H7 (cell line): Measurements from ENCODE around the gene DZIP1L. TPM values are rescaled to one million over a fixed set of nuclear protein-coding genes. Genes with fewer than 3 reads are reported as not detected.
"Not testable (repeated sequence)": the region's sequence is repeated elsewhere in the genome, so short reads cannot be mapped to it uniquely, and the experiment has no call there.

Source experiments
- DNase-seq: peaks from one replicate; pipeline ENCODE4 v3.0.0; 2012
- H3K27me3 ChIP-seq: 2 replicates; pipeline ENCODE4 v1.6.0; 2011; ENCODE audit warnings: mild to moderate bottlenecking, low read length; ENCODE audit not compliant: control insufficient read depth, insufficient read depth
- H3K36me3 ChIP-seq: replicated peaks from 2 replicates; pipeline ENCODE4 v1.5.1; 2011; ENCODE audit warnings: low read length; ENCODE audit not compliant: control insufficient read depth, insufficient read depth
- H3K4me3 ChIP-seq: 2 replicates; pipeline ENCODE4 v1.5.1; 2011; ENCODE audit warnings: low read depth, mild to moderate bottlenecking, control low read depth, low read length, moderate library complexity; ENCODE audit not compliant: insufficient read depth
- total RNA-seq: library from RNA; depleted of rRNA; stranded (reverse); fragments of >200 nt; shearing (Covaris generic); gene quantifications from 2 replicates; pipeline ENCODE4 v1.2.3, GENCODE V29; 2014; rRNA removed

The DZIP1L gene
- 10.7 and 13.6 TPM in 2 replicates for total RNA-seq

- Histone ChIP-seq H3K36me3 (no peaks in the 10 kb centered on the region; the same call in 1 of the 2 replicates), H3K4me3 (peak within 1 kb of the TSS; percentile 85), H3K27me3 (no peaks in the 10 kb centered on the region)
- peak; percentile 89 for DNase-seq
Measured at GRCh38 chr3:138114988-138115971, at the start of gene DZIP1L. DZIP1L (minus strand) TSS chr3:138115608; CDS start chr3:138103971, 11,637 bp downstream.

- no peak for DNase-seq
Measured at GRCh38 chr3:138165061-138165460, 49.7 kb upstream of the DZIP1L start.

GRCh38 chr3:138157743-138158142, 42.3 kb upstream of the DZIP1L start:
- Histone ChIP-seq H3K36me3 (peaks cover 5% of the 10 kb centered on the region), H3K27me3 (no peaks in the 10 kb centered on the region), H3K4me3 (no peak overlapping the region)
- no peak for DNase-seq

More at GRCh38 chr3:138165061-138165460, 49.7 kb upstream of the DZIP1L start:
- Histone ChIP-seq H3K4me3 (no peak overlapping the region), H3K36me3 (peaks cover 14% of the 10 kb centered on the region), H3K27me3 (no peaks in the 10 kb centered on the region)

GRCh38 chr3:138154534-138154933, 39.1 kb upstream of the DZIP1L start:
- Histone ChIP-seq H3K36me3 (no peaks in the 10 kb centered on the region), H3K4me3 (no peak overlapping the region), H3K27me3 (no peaks in the 10 kb centered on the region)
- no peak for DNase-seq

DNA sequence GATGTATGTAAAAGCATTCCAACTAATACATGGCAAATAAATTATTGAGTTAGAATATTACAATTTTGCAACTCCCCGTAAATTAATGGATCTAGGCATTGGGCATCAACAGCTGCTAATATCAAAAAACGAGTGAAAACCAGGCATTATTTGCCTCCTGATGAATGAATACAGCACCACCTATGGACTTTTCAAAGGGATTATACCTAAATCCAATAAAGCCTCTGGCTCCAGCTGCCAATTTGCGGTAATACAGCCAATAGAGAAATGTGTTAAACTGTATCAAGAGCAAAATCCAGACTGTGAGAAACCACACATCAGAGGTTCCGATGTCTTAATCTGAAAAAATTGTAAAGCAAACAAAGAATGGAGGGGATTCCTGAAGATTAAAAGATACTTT, 33.1 kb upstream of the DZIP1L start:
- Histone ChIP-seq H3K36me3 (no peaks in the 10 kb centered on the region), H3K4me3 (no peak overlapping the region), H3K27me3 (no peaks in the 10 kb centered on the region)
- no peak for DNase-seq

DNA sequence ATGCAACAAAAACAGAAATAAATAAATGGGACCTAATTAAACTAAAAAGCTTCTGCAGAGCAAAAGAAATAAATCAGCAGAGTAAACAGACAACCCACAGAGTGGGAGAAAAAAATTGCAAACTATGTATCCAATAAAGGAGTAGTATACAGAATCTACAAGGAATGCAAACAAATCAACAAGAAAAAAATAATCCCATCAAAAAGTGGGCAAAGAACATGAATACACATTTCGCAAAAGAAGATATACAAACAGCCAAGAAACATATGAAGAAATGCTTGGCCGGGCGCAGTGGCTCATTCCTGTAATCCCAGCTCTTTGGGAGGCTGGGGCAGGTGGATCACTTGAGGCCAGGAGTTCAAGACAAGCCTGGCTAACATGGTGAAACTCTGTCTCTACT, 26.8 kb upstream of the DZIP1L start:
- H3K4me3 ChIP-seq, DNase-seq, H3K27me3 ChIP-seq, H3K36me3 ChIP-seq: not testable (repeated sequence)

DNA sequence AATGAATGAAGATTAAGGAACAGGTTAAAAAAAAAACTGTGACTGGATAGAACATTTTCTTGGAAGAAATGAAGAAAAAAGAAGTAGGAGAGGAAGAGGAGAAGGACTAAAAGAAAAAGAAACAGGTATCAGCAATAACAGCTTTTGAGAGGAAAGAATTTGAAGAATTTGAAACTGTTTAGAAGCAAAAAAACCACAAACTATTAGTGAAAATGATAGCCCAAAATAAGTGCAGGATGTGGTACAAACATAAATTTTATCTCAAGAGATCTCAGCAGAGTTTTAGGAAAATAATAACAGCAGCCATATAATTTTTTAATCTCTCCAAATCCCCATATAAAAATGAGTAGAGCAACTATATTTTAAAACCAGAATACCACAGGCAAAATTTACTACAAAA, 25.5 kb upstream of the DZIP1L start:
- Histone ChIP-seq H3K4me3 (no peak overlapping the region), H3K36me3 (no peaks in the 10 kb centered on the region), H3K27me3 (no peaks in the 10 kb centered on the region)
- DNase-seq: no peak

DNA sequence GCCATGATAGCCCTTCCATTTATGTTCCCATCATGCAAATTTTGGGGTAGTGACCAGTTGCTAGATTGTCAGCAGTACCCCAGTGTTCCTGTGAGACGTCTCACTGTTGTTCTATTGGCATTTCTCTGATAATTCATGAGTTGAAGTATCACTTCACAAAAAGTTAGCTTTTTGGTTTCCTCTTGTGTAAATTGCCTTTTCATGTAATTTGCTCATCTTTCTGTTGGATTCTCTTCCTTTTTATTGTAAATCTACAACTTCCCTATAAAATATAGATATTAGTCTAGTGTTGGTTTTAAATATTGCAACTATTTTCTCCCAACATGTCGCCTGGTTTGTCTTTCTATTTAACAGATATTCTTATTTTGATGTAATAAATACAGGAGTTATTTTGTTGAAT, 24.3 kb upstream of the DZIP1L start:
- DNase-seq: no peak
- no peak overlapping the region for H3K4me3 ChIP-seq
- H3K27me3 ChIP-seq: no peaks in the 10 kb centered on the region
- H3K36me3 ChIP-seq: no peaks in the 10 kb centered on the region

DNA sequence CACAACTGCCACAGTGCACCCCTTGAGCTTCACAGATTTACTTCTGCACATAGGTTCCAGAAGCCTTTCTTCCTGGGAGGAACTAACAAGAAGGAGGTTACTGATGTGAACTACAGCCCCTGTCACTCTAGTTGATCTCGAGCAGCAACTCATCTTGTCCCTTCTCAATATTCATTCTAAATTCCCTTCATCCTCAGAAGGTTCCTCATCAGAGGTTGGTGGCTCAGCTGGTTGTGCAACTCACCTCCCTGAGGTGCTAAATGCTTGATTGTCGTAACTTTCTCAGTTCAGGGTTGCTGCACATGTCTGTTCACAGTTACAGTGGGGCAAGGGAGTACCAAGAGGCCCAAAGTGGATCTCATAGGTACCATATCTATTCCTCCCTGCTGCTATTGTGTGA, 22.5 kb upstream of the DZIP1L start:
- H3K36me3 ChIP-seq: no peaks in the 10 kb centered on the region
- DNase-seq: no peak
- H3K27me3 ChIP-seq: no peaks in the 10 kb centered on the region
- no peak overlapping the region for H3K4me3 ChIP-seq

DNA sequence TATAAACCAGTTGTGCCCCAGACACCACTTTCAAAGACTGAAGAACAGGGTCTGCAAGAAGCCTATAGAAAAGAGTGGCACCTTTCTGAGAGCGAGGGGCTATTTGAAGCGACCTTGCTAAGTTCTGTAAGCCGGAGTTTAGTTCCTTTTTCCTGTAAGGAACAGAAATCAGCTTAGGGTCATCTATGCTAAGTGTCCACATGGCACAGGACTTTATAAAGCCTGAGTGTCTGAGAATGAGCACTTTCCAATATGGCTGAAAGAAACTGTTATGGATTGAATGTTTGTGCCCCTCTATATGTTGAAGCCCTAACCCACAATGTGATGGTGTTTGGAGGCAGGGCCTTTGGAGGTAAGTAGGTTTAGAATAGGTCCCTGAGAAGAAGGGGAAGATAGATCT, 20.8 kb upstream of the DZIP1L start:
- H3K36me3 ChIP-seq: no peaks in the 10 kb centered on the region
- no peaks in the 10 kb centered on the region for H3K27me3 ChIP-seq
- H3K4me3 ChIP-seq: no peak overlapping the region
- DNase-seq: no peak

DNA sequence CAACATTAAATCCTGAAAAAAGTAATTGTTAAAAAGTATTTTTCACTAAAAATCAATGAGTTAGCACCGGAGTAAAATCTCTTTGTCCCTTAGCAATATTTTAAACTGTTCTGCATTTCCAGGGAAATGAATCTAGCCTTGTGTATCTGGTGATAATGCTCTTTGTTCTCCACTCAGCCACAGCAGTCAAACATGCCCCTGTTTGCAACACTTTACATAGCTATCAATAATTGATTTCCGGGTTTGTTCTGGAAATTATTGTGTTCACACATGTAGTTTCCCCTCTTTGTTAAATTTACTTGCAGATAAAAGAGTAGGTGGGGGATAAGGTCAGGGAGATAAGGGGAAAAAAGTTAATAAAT, 20.4 kb upstream of the DZIP1L start:
- Histone ChIP-seq H3K4me3 (no peak overlapping the region), H3K36me3 (no peaks in the 10 kb centered on the region), H3K27me3 (no peaks in the 10 kb centered on the region)
- no peak for DNase-seq

GRCh38 chr3:138135146-138135832, 19.9 kb upstream of the DZIP1L start:
- Histone ChIP-seq H3K4me3 (no peak overlapping the region), H3K27me3 (no peaks in the 10 kb centered on the region), H3K36me3 (no peaks in the 10 kb centered on the region)
- DNase-seq: no peak

DNA sequence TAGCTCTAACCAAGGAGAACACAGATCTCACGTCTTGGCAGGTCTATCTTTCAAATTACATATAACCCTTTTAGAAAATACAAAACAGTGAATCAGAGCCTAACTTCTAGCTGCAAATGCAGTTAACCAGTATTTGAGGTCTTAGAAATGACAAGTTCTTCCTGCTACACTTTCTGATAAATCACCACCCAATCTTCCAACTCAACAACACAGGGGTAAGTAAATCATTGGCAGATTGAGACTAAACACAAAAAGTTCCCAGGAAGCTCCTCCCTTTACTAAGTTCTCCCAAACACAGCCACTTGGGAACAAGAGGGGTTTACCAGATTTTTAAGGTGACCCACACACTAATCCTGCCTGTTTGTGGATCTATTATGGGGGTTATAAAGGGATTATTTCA, 16.8 kb upstream of the DZIP1L start, which contains the start of gene A4GNT:
TSS of gene A4GNT (minus strand) at position 152 of the 400 bp plus-strand sequence. CDS start 1,134 bp downstream, outside the sequence.
- no peak for DNase-seq
- no peak within 1 kb of the TSS for H3K4me3 ChIP-seq

GRCh38 chr3:138127636-138128365, 12.4 kb upstream of the DZIP1L start:
- Histone ChIP-seq H3K36me3 (no peaks in the 10 kb centered on the region), H3K4me3 (no peak overlapping the region)
- no peak for DNase-seq

More for the DNA sequence above, 16.8 kb upstream of the DZIP1L start, which contains the start of gene A4GNT:
- Histone ChIP-seq H3K36me3 (no peaks in the 10 kb centered on the region), H3K27me3 (no peaks in the 10 kb centered on the region)

More at GRCh38 chr3:138127636-138128365, 12.4 kb upstream of the DZIP1L start:
- no peaks in the 10 kb centered on the region for H3K27me3 ChIP-seq
